Mesendoderm (in vitro differentiated cells): Measurements from ENCODE around the gene HADH.

Experiments used
- DNase-seq: peaks from one replicate; pipeline ENCODE4 v3.0.0; 2013
- H2AK5ac ChIP-seq: 2 replicates; pipeline ENCODE4 v1.6.1; 2013; ENCODE audit warnings: low read length, inconsistent platforms
- H2BK120ac ChIP-seq: 2 replicates; pipeline ENCODE4 v1.6.1; 2013; ENCODE audit warnings: low read depth, mild to moderate bottlenecking, low read length, moderate library complexity, mixed read lengths
- H2BK15ac ChIP-seq: replicated peaks from 2 replicates; pipeline ENCODE4 v1.6.1; 2013; ENCODE audit warnings: low read depth, mild to moderate bottlenecking, moderate library complexity
- H2BK5ac ChIP-seq: 2 replicates; pipeline ENCODE4 v1.6.1; 2013; ENCODE audit warnings: low read length, inconsistent platforms
- H3K18ac ChIP-seq: 2 replicates; pipeline ENCODE4 v1.6.1; 2013; ENCODE audit warnings: mild to moderate bottlenecking, low read length, mixed read lengths
- H3K23ac ChIP-seq: one replicate; pipeline ENCODE4 v1.6.1; 2013; ENCODE audit warnings: low read length
- H3K27ac ChIP-seq: 2 replicates; pipeline ENCODE4 v1.5.1; 2013; ENCODE audit warnings: low read depth, mild to moderate bottlenecking, inconsistent platforms, low read length, moderate library complexity
- H3K27me3 ChIP-seq: 2 replicates; pipeline ENCODE4 v1.6.1; 2013; ENCODE audit warnings: low read length, control low read depth, mild to moderate bottlenecking, inconsistent platforms; ENCODE audit not compliant: insufficient read depth, poor library complexity
- H3K36me3 ChIP-seq: 2 replicates; pipeline ENCODE4 v1.6.1; 2013; ENCODE audit warnings: low read length, inconsistent platforms; ENCODE audit not compliant: control insufficient read depth, insufficient read depth
- H3K4ac ChIP-seq: one replicate; pipeline ENCODE4 v1.6.1; 2013; ENCODE audit warnings: low read depth, mild to moderate bottlenecking, low read length, moderate library complexity
- H3K4me1 ChIP-seq: 2 replicates; pipeline ENCODE4 v1.6.1; 2013; ENCODE audit warnings: low read depth, low read length, inconsistent platforms; ENCODE audit not compliant: control insufficient read depth
- H3K4me2 ChIP-seq: 2 replicates; pipeline ENCODE4 v1.6.1; 2013; ENCODE audit warnings: low read length
- H3K4me3 ChIP-seq: 2 replicates; pipeline ENCODE4 v1.5.1; 2013; ENCODE audit warnings: mild to moderate bottlenecking, low read length
- H3K56ac ChIP-seq: one replicate; pipeline ENCODE4 v1.6.1; 2013; ENCODE audit warnings: low read length
- H3K79me1 ChIP-seq: 2 replicates; pipeline ENCODE4 v1.6.1; 2013; ENCODE audit warnings: low read length, inconsistent platforms
- H3K79me2 ChIP-seq: 2 replicates; pipeline ENCODE4 v1.6.1; 2013; ENCODE audit warnings: mild to moderate bottlenecking, low read length; ENCODE audit not compliant: control insufficient read depth, insufficient read depth
- H3K9ac ChIP-seq: 2 replicates; pipeline ENCODE4 v1.6.1; 2013; ENCODE audit warnings: low read length, inconsistent platforms
- H4K5ac ChIP-seq: one replicate; pipeline ENCODE4 v1.6.1; 2013; ENCODE audit warnings: low read length
- H4K8ac ChIP-seq: one replicate; pipeline ENCODE4 v1.6.1; 2013; ENCODE audit warnings: low read depth, mild to moderate bottlenecking, control low read depth, low read length, moderate library complexity
- WGBS: extraction: QIAGEN DNeasy Blood & Tissue Kit; methylation state at CpG from one replicate; pipeline ENCODE4 v1.1.7; 2013; ENCODE audit warnings: low lambda C conversion rate, missing lambda C conversion rate; ENCODE audit not compliant: insufficient coverage; ENCODE audit errors: extremely low coverage; 5-methylcytosine and 5-hydroxymethylcytosine counted together

The HADH gene

DNA sequence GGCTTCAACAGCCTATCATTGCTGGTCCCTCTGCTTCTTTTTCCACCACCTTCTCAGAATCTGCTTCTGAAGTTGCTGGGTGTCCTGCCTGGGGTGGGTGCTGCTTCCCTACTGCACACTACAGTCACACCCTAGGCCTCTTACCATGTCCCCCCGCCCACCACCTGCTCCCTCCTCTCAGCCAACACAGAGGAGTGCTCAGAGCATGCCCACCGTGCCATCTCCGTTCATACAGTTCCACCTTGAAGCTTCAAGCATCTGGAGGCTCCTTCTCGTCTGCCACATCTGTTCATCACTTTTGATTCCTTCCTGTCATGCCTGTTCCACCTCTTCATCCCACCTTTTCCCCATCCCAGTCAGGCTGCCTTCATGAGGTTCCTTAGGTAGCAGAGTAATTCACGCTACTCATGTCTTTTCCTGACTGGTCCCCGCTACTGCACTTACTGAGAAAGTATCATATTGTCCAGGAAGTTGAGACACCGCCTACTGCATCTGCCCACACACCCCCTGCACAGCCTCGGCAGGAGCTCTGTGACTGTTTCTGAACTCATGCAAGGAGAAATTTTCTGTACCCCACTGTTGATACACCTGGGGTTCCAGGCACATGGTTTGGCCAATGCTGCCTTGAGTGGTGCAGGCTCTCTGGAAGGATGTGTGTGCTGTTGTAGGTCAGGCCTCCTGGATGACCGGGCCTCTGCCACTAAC is 39.5 kb downstream of the HADH start:
- H2BK5ac ChIP-seq = no peak overlapping the region
- no CpG with 5 or more reads among the region's 9 CpGs for WGBS

DNA sequence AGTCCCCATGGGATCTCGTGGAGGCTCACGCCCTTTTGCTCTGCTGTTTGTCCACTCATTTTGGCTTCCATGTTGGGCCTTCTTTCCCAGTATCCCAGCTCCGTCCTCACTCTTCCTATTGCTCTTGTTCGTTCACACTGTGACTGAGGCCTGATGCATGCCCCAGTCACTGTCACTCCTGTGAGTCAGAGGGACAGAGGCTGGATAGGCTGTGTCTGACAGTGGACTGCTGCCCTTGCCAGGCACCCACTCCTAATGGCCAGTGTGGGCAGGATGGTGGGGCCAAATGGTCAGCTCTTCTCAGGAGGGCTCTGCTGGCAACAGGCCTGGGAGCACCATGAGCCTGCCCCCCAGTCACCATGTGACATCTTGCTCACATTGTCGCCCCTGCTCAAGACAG is 40.0 kb downstream of the HADH start:
- no peak overlapping the region for H3K18ac ChIP-seq
- no peak overlapping the region for H3K4me3 ChIP-seq
- no peak overlapping the region for H3K4ac ChIP-seq
- no peak overlapping the region for H4K5ac ChIP-seq
- H3K4me1 ChIP-seq = no peaks in the 10 kb centered on the region
- peaks cover 10% of the 10 kb centered on the region for H3K36me3 ChIP-seq
- no peak overlapping the region for H3K27ac ChIP-seq
- H3K79me1 ChIP-seq = no peaks in the 10 kb centered on the region
- WGBS = no CpG with 5 or more reads among the region's 5 CpGs
- no peak overlapping the region for H3K23ac ChIP-seq
- H2AK5ac ChIP-seq = no peak overlapping the region
- H3K9ac ChIP-seq = no peak overlapping the region
- H4K8ac ChIP-seq = no peak overlapping the region
- H3K79me2 ChIP-seq = no peaks in the 10 kb centered on the region
- H3K27me3 ChIP-seq = no peaks in the 10 kb centered on the region
- no peak overlapping the region for H2BK15ac ChIP-seq
- H2BK120ac ChIP-seq = no peak overlapping the region
- no peak overlapping the region for H3K4me2 ChIP-seq
- no peak for DNase-seq
- H2BK5ac ChIP-seq = no peak overlapping the region
- H3K56ac ChIP-seq = no peak overlapping the region

More for the DNA sequence above, 39.5 kb downstream of the HADH start:
- no peak overlapping the region for H3K27ac ChIP-seq
- no peak overlapping the region for H3K18ac ChIP-seq
- H3K9ac ChIP-seq = no peak overlapping the region
- H3K27me3 ChIP-seq = no peaks in the 10 kb centered on the region
- H3K79me1 ChIP-seq = no peaks in the 10 kb centered on the region
- H3K4me3 ChIP-seq = no peak overlapping the region
- H4K8ac ChIP-seq = no peak overlapping the region
- H3K4me1 ChIP-seq = no peaks in the 10 kb centered on the region
- H3K36me3 ChIP-seq = peaks cover 10% of the 10 kb centered on the region
- H4K5ac ChIP-seq = no peak overlapping the region
- no peak overlapping the region for H2BK120ac ChIP-seq
- no peak overlapping the region for H3K4me2 ChIP-seq
- H3K79me2 ChIP-seq = no peaks in the 10 kb centered on the region
- H3K23ac ChIP-seq = no peak overlapping the region
- H3K56ac ChIP-seq = no peak overlapping the region
- no peak overlapping the region for H3K4ac ChIP-seq
- DNase-seq = no peak
- no peak overlapping the region for H2AK5ac ChIP-seq
- H2BK15ac ChIP-seq = no peak overlapping the region

DNA sequence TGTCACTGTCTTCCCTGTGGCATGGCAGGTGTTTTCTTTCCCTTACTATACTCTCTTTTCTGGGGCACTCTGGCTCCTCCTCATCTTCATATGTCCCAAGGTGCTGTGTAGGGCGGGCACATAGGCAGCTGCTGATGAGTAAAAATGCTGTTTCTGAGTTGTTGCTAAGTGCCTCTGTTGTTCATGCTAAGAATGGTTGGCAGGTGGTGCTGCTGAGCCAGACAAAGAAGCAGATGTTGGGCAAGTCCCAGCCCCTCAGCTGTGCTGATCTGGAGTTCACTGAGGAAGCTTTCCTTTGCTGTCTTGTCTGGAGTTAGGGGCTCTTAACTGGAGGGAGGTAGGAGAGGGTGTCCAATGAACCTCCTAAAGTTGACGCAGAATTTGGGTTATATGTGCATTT is 40.6 kb downstream of the HADH start:
- Histone ChIP-seq H3K18ac (no peak overlapping the region), H3K4me3 (no peak overlapping the region), H3K4ac (no peak overlapping the region), H2BK5ac (no peak overlapping the region), H3K36me3 (peaks cover 10% of the 10 kb centered on the region), H2BK120ac (no peak overlapping the region), H3K56ac (no peak overlapping the region), H3K4me1 (no peaks in the 10 kb centered on the region), H4K8ac (no peak overlapping the region), H4K5ac (no peak overlapping the region), H3K79me1 (no peaks in the 10 kb centered on the region), H3K27me3 (no peaks in the 10 kb centered on the region), H3K79me2 (no peaks in the 10 kb centered on the region), H3K9ac (no peak overlapping the region), H3K4me2 (no peak overlapping the region), H2BK15ac (no peak overlapping the region), H3K23ac (no peak overlapping the region), H3K27ac (no peak overlapping the region), H2AK5ac (no peak overlapping the region)
- peak; percentile 76 for DNase-seq
- WGBS = no CpG with 5 or more reads among the region's 2 CpGs

DNA sequence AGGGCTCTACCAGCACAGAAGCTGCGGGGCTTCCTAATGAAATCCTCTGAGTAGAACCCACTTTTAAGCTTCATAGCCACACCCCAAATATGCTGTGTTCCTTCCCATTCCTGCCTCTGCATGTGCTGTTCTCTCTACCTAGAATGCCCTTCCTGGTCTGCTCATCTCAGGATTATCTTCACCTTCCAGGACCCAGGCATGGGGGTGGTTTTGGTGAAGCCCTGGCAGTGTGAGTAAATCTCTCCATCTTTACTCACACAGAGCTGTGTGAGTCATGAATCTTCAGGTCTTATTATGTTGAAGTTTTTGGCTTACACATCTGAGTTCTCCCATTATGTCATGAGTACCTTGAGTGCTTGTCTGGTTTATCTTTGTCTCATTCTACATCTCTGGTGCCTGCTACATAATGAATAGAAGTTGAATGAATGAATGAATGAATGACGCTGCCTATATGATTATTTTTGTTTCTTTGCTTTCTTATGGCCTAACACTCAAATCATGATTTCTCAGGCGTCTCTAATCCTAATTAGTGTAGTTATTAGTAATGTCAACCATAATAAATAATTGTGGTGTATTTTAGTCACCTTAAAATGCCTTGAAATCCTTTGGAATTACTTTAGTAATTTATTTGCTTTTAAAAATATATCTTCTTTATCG is 41.9 kb downstream of the HADH start:
- H3K56ac ChIP-seq = no peak overlapping the region
- H3K4me2 ChIP-seq = no peak overlapping the region
- H3K27ac ChIP-seq = no peak overlapping the region
- peaks cover 8% of the 10 kb centered on the region for H3K36me3 ChIP-seq
- no peak overlapping the region for H3K9ac ChIP-seq
- no peak overlapping the region for H3K4me3 ChIP-seq
- H3K4ac ChIP-seq = no peak overlapping the region
- no peak overlapping the region for H4K8ac ChIP-seq
- no peak overlapping the region for H2BK120ac ChIP-seq
- H3K18ac ChIP-seq = no peak overlapping the region
- no peaks in the 10 kb centered on the region for H3K27me3 ChIP-seq
- no peak overlapping the region for H3K23ac ChIP-seq
- no peak overlapping the region for H4K5ac ChIP-seq
- no peaks in the 10 kb centered on the region for H3K79me1 ChIP-seq
- H2BK5ac ChIP-seq = no peak overlapping the region
- no peak overlapping the region for H2AK5ac ChIP-seq
- H3K4me1 ChIP-seq = no peaks in the 10 kb centered on the region
- H2BK15ac ChIP-seq = no peak overlapping the region
- no CpG with 5 or more reads among the region's 4 CpGs for WGBS
- no peak for DNase-seq
- H3K79me2 ChIP-seq = no peaks in the 10 kb centered on the region

DNA sequence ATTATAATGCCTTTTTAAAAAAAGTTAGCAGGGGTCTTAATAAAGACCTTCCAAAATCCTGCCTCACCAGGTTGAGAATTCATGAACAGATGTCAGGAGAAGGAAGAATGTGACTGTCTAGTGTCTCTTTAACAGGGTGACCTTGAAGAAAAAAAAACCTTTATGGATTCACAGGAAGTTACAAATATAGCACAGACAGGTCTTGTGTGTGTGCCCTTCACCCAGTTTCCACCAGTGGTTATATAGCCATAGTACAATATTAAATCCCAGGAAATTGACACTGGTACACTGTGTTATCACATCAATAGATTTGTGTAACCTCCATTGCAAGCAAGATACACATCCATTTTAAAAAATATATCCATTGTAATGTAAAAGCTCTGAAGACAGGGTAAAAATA is 43.7 kb downstream of the HADH start:
- Histone ChIP-seq H3K18ac (no peak overlapping the region), H3K4me1 (no peaks in the 10 kb centered on the region)

DNA sequence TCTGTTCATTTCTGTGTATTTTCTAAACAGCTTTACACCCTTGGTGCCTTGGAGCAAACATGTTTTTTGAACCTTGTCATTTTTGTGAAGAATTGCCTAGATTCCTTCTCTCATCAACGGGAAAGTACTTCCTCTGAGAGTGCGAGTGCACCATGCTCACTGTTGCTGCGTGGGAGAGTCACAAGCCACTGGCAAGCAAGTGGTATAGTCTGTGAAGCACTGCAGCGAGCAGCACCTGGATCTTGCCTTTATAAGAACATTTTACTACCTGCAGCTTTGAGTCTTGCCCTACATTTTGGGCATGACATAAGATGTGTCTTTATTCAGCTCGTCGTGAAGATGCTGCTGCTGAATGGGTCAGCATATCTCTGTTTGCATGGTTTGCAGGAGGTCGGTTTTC is 44.9 kb downstream of the HADH start:
- Histone ChIP-seq H3K23ac (no peak overlapping the region), H4K5ac (no peak overlapping the region), H2BK15ac (no peak overlapping the region), H3K27me3 (no peaks in the 10 kb centered on the region), H4K8ac (no peak overlapping the region), H3K4me3 (no peak overlapping the region), H3K9ac (no peak overlapping the region), H2AK5ac (no peak overlapping the region), H3K56ac (no peak overlapping the region), H3K18ac (no peak overlapping the region), H2BK120ac (no peak overlapping the region), H2BK5ac (no peak overlapping the region), H3K4me2 (no peak overlapping the region), H3K4ac (no peak overlapping the region), H3K36me3 (peaks cover 1% of the 10 kb centered on the region), H3K79me2 (no peaks in the 10 kb centered on the region), H3K79me1 (no peaks in the 10 kb centered on the region), H3K27ac (no peak overlapping the region), H3K4me1 (no peaks in the 10 kb centered on the region)
- DNase-seq = no peak
- no CpG with 5 or more reads among the region's 7 CpGs for WGBS

More for the DNA sequence above, 43.7 kb downstream of the HADH start:
- no peak for DNase-seq
- Histone ChIP-seq H2BK5ac (no peak overlapping the region), H3K79me2 (no peaks in the 10 kb centered on the region), H3K4me2 (no peak overlapping the region), H3K23ac (no peak overlapping the region), H3K36me3 (peaks cover 3% of the 10 kb centered on the region), H3K27me3 (no peaks in the 10 kb centered on the region), H3K9ac (no peak overlapping the region), H2AK5ac (no peak overlapping the region), H3K4me3 (no peak overlapping the region), H3K56ac (no peak overlapping the region), H3K27ac (no peak overlapping the region), H3K79me1 (no peaks in the 10 kb centered on the region), H2BK15ac (no peak overlapping the region), H3K4ac (no peak overlapping the region), H4K8ac (no peak overlapping the region), H2BK120ac (no peak overlapping the region), H4K5ac (no peak overlapping the region)
